GM15510 (cell line): ENCODE measurements around the gene RPUSD2.

Experiments
- POLR2A ChIP-seq: IDR thresholded peaks from 3 replicates; pipeline ENCODE4 v1.6.1; 2011; ENCODE audit warnings: borderline replicate concordance; ENCODE audit not compliant: insufficient read length; ENCODE audit errors: extremely low read depth

Gene RPUSD2

DNA sequence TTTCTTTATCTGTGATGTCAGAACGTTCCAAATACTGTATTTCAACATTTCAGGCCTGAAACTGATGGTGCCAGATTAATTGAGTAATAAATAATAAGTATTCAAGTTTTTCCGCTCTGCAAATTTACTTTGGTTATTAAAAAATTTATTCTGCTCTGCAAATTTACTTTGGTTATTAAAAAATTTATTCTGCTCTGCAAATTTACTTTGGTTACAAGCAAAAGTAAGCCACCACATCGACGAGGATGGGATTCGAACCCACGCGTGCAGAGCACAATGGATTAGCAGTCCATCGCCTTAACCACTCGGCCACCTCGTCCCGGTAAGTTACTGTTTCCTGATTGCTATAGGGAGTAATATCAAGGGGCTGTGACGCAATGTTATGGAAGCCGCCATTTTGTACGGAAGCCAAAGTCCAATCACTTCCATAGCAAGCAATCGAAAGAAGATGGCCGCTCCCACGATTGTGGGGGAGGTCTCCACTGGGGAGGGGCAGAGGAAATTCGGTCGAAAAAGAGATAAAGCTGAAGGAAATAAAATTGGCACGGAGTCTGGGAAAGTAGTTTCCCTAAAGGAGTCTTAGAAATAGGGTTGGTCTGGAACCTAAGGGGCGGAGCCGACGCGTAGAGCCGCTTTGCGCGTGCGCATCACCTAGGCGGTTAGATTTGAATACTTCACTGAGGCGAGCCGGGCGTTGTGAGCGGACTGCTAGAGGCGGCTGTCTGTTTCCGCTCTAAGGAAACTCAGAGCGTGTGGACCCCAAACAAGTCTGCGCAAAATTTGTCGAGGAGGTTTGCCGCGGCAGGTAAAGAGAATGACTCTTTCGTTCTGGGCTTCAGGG lies 24.7 kb downstream of the RPUSD2 start, which contains the start of gene KNL1:
KNL1 (plus strand) TSS at position 662 of the 841 bp plus-strand sequence. CDS start 8,683 bp downstream, outside the sequence.
- peak; percentile 75 for TF ChIP-seq POLR2A

DNA sequence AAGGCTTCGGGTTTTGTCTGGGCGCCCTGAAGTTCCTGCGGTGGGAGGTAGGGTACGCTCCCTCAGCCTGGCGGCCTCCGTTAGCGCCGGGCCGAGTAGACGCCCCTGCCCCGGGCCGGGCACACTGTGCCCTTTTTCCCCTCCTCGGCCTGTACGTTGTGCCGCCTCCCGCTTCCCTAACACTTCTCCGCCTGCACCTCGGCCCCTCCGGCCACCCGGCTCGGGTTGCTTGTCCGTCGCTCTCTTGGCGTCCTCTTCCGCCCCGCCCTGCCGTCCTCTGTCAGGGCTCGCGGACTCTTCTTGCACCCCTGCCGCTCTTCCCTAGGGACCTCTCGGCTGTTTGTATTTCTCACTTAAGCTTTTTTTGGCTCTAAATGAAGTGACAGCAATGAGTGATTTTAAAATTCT lies 25.3 kb downstream of the RPUSD2 start:
- no peak for TF ChIP-seq POLR2A

DNA sequence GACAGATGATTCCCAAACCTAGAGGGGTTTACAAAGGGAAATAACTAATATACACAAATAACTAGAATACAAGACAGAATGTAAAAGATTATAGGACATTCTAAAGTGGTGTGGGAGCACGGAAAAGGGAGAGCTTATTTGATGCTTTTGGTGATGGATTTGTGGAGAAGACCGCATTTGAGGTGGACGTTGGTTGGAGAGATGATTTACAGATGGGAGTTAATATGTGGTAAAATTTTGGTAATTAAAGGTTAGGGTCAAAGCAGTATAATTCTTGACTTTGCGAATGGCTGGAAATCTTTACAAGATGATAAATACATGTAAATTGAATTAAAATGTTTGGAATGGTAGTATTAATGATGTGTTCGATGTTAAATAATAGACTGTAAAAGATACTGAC lies 26.1 kb downstream of the RPUSD2 start:
- no peak for TF ChIP-seq POLR2A

DNA sequence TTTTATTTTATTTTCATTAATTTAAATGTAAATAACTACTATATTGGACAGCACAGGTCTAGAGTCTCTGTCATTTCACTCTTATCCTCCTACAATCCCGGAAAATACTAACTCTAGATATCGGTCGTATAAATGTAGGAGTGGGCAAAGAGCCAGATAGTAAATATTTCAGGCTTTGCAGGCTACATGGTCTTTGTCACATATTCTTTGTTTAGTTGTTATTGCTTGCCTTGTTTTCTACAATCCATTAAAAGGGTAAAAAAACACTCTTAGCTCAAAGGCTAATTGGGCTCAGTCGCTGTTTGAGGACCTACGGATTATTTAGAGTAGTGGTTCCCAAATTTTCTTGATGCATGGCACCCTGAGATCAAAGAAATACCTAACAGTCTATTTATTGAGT lies 26.7 kb downstream of the RPUSD2 start:
- TF ChIP-seq POLR2A, result no peak

DNA sequence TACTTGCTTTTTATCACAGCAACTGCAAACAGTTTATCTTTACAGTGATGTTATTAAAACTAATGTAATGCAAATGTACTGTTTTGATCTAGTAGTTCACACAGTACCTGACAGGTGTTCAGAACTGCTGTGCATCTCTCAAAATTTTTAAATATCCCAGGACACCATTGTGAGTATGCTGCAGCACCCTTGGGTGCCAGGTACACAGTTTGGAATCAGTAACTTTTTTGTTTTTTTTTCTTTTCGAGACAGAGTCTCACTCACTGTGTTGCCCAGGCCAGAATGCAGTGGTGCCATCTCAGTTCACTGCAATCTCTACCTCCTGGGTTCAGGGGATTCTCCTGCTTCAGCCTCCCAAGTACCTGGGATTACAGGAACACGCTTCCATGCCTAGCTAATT lies 27.9 kb downstream of the RPUSD2 start:
- TF ChIP-seq POLR2A, result no peak

DNA sequence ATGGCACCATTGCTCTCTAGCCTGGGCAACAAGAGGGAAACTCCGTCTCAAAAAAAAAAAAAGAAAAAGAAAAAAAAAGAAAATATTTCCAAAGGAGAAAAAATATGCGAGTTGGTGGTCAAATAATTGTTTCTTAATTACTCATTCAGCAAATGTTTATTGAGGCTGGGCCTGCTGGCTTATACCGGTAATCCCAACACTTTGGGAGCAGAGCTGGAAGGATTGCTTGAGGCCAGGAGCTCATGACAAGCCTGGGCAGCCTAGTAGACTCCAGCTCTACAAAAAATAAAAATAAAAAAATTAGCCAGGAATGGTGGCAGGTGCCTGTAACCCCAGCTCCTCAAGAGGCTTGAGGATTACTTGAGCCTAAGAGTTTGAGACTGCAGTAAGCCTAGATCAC lies 29.0 kb downstream of the RPUSD2 start:
- TF ChIP-seq POLR2A, result no peak

DNA sequence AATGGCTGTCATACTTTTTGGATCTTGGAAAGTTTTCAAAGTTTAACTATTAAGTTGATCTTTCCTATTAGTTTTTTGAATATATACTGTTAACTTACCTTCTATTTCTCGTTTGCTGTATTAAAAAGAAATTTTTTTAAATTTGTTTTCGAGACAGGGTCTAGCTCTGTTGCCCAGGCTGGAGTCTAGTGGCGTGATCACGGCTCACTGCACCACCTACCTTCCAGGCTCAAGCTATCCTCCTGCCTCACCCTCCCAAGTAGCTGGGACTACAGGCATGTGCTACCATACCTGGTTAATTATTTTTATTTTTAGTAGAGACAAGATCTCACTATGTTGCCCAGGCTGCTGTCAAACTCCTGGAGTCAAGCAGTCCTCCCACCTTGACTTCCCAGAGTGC lies 29.6 kb downstream of the RPUSD2 start:
- TF ChIP-seq POLR2A, result no peak

DNA sequence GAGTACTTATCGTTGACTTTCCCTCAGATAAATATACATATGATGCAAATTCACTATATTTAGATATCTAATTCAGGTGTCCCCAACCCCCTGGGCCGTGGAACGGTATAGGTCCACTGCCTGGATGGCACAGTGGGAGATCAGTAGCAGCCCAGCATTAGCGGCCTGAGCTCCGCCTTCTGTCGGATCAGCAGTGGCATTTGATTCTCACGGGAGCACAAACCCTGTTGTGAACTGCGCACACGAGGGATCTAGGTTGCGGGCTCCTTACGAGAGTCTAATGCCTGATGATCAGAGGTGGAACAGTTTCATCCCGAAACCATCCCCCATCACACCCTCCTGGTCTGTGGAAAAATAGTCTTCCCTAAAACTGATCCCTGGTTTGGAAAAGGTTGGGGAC lies 31.9 kb downstream of the RPUSD2 start:
- no peak for TF ChIP-seq POLR2A

DNA sequence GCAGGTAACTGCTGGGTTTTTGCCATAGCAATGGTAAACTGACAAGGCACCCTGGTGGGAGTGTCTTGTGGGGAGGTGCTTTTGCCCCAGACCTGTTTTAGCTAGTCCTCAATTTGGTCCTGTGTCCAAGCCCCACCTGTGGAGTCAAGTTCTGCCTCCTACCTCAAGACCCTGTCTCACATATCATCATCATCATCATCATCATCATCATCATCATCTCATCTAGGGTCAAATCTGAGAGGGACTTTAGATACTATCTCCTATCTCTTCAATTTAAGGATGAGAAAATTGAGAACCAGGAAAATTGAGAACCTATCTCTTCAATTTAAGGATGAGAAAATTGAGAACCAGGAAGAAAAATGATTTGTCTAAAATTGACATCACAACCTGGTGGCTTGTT lies 34.8 kb downstream of the RPUSD2 start:
- TF ChIP-seq POLR2A, result no peak

DNA sequence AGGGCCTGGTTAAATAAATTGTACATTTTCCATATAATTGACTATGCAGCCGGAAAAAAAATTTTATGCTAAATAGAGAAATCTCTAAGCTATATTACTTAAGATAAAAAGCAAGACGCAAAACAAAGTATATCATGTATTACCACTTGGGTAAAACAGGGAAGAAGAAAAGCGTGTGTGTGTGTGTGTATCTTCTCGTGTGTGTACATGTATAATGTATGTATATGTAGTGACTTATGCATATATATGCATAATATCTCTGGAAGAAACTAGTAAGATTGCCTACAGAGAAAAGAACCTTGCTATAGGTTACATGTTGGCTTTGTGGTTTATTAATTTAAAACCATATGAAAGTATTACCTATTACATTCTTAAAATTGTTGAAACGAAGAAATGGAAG lies 44.0 kb downstream of the RPUSD2 start:
- no peak for TF ChIP-seq POLR2A

DNA sequence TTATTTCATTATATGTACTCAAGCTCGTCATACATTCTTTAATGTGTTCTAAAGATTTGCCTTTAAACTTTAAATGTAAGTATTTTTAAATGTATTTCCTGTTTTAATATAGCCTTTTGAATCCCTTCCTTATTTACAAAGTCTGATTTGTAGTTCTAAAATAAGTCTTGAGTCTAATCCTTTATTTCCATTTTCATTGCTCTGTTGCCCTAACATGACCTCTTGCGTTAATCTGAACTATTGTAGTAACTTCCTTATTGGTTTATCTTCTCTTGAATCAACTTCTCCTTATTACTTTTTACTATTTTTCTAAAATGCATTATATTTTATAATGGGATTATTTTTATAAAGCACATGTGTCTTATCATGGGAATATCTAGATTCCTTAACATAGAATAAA lies 48.9 kb downstream of the RPUSD2 start:
- no peak for TF ChIP-seq POLR2A

DNA sequence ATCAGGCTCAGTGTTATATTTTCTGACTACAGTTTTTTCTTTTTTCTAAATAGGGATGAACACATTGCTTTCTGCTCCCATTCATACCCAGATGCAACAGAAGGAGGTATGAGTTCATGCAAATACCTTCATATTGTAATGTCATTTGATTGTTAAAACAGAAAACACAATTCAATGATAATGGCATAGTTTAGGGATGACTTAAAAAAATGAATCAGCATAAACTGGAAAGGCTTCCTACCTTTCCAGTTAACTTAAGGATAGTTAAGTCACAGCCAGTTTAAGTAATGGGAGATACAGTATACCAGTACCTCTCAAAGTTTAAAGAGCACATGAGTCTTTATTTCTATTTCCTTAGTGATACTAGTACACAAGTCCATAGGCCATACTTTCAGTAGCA lies 49.8 kb downstream of the RPUSD2 start:
- no peak for TF ChIP-seq POLR2A

DNA sequence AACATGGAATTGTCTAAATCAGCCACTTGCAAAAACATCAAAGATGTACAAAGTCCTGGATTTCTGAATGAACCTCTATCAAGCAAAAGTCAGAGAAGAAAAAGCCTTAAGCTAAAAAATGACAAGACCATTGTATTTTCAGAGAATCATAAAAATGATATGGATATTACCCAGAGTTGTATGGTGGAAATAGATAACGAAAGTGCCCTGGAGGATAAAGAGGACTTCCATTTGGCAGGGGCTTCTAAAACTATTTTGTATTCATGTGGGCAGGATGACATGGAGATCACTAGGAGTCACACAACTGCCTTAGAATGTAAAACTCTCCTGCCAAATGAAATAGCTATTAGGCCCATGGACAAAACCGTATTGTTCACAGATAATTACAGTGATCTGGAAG lies 54.3 kb downstream of the RPUSD2 start:
- no peak for TF ChIP-seq POLR2A
